HG03103 (cell line): ENCODE data around the gene ASAH2B.
"Not testable (repeated sequence)": the region's sequence is repeated elsewhere in the genome, so short reads cannot be mapped to it uniquely, and the experiment has no call there.

ENCODE experiments used
- ATAC-seq: cut with Tn5 transposase; IDR thresholded peaks from one replicate; pipeline ENCODE4 v1.9.1; 2021; ENCODE audit warnings: low read depth; ENCODE audit not compliant: unreplicated experiment

The ASAH2B gene

GRCh38 chr10:50739618-50740292, at the start of gene ASAH2B:
Gene ASAH2B (plus strand): TSS chr10:50739936. CDS start chr10:50745131, 5,195 bp downstream.
- peak; percentile 78 for ATAC-seq

GRCh38 chr10:50697819-50698218, 41.9 kb upstream of the ASAH2B start:
- ATAC-seq: not testable (repeated sequence)

- not testable (repeated sequence) for ATAC-seq
Observed at GRCh38 chr10:50701947-50702346, 37.8 kb upstream of the ASAH2B start.

GRCh38 chr10:50702997-50703396, 36.7 kb upstream of the ASAH2B start:
- ATAC-seq: not testable (repeated sequence)

- ATAC-seq: not testable (repeated sequence)
Observed at GRCh38 chr10:50704436-50705079, 35.2 kb upstream of the ASAH2B start.

- ATAC-seq: not testable (repeated sequence)
Observed at GRCh38 chr10:50706006-50706405, 33.7 kb upstream of the ASAH2B start.

- ATAC-seq: not testable (repeated sequence)
Observed at GRCh38 chr10:50710241-50710640, 29.5 kb upstream of the ASAH2B start.

- peak; percentile 73 for ATAC-seq
Observed at GRCh38 chr10:50723812-50724211, 15.9 kb upstream of the ASAH2B start.

- not testable (repeated sequence) for ATAC-seq
Observed at GRCh38 chr10:50728112-50728511, 11.6 kb upstream of the ASAH2B start.

GRCh38 chr10:50738987-50739617, 634 bp upstream of the ASAH2B start:
- ATAC-seq: not testable (repeated sequence)

GRCh38 chr10:50740293-50740648, 535 bp downstream of the ASAH2B start:
- peak; percentile 27 for ATAC-seq

GRCh38 chr10:50742820-50743219, 3.1 kb downstream of the ASAH2B start:
- not testable (repeated sequence) for ATAC-seq

GRCh38 chr10:50766774-50767513, 27.2 kb downstream of the ASAH2B start:
- not testable (repeated sequence) for ATAC-seq

GRCh38 chr10:50772042-50772441, 32.3 kb downstream of the ASAH2B start:
- not testable (repeated sequence) for ATAC-seq

GRCh38 chr10:50774868-50775267, 35.1 kb downstream of the ASAH2B start:
- not testable (repeated sequence) for ATAC-seq

GRCh38 chr10:50780036-50780435, 40.3 kb downstream of the ASAH2B start:
- not testable (repeated sequence) for ATAC-seq

- ATAC-seq: not testable (repeated sequence)
Observed at GRCh38 chr10:50782017-50782416, 42.3 kb downstream of the ASAH2B start.

GRCh38 chr10:50787962-50788361, 48.2 kb downstream of the ASAH2B start:
- not testable (repeated sequence) for ATAC-seq

- no peak for ATAC-seq
Observed at GRCh38 chr10:50788951-50789945, 49.5 kb downstream of the ASAH2B start.

- no peak for ATAC-seq
Observed at GRCh38 chr10:50794490-50794889, 54.8 kb downstream of the ASAH2B start.
